ENCODE data around the gene FIGNL2.

Gene FIGNL2

GRCh38 chr12:51848841-51849735, 570 bp upstream of the FIGNL2 start:
- H3K4me3 ChIP-seq (ENCODE audit: low read depth, low read length) = no peak overlapping the region
- no peak for TF ChIP-seq CTCF (IDR thresholded peaks at IDR 0.05; ENCODE audit: low read depth, low read length, missing control alignments)
- DNase-seq (ENCODE audit: low read depth) = no peak

- DNase-seq (ENCODE audit: low read depth) = no peak
- TF ChIP-seq CTCF (IDR thresholded peaks at IDR 0.05; ENCODE audit: low read depth, low read length, missing control alignments) = no peak
- no peak overlapping the region for H3K4me3 ChIP-seq (ENCODE audit: low read depth, low read length)
Measured at GRCh38 chr12:51847643-51848325, 734 bp downstream of the FIGNL2 start.

- TF ChIP-seq CTCF (IDR thresholded peaks at IDR 0.05; ENCODE audit: low read depth, low read length, missing control alignments) = no peak
- DNase-seq (ENCODE audit: low read depth) = no peak
- H3K4me3 ChIP-seq (ENCODE audit: low read depth, low read length) = no peak overlapping the region
Measured at GRCh38 chr12:51846911-51847642, 1.4 kb downstream of the FIGNL2 start.

GRCh38 chr12:51846271-51846691, 2.2 kb downstream of the FIGNL2 start:
- no peak for TF ChIP-seq CTCF (IDR thresholded peaks at IDR 0.05; ENCODE audit: low read depth, low read length, missing control alignments)
- no peak overlapping the region for H3K4me3 ChIP-seq (ENCODE audit: low read depth, low read length)
- DNase-seq (ENCODE audit: low read depth) = no peak

GRCh38 chr12:51845482-51845881, 3.0 kb downstream of the FIGNL2 start:
- no peak for DNase-seq (ENCODE audit: low read depth)
- TF ChIP-seq CTCF (IDR thresholded peaks at IDR 0.05; ENCODE audit: low read depth, low read length, missing control alignments) = no peak
- no peak overlapping the region for H3K4me3 ChIP-seq (ENCODE audit: low read depth, low read length)

- DNase-seq (ENCODE audit: low read depth) = no peak
- H3K4me3 ChIP-seq (ENCODE audit: low read depth, low read length) = no peak overlapping the region
- no peak for TF ChIP-seq CTCF (IDR thresholded peaks at IDR 0.05; ENCODE audit: low read depth, low read length, missing control alignments)
Measured at GRCh38 chr12:51844854-51845253, 3.7 kb downstream of the FIGNL2 start.

Measured in GM12864 (cell line).